PC-3 (cell line): ENCODE data around the gene CFAP53.
A peak's percentile ranks its signal among the peaks of the same experiment; 100 is the strongest.

Source experiments
- EZH2 ChIP-seq: fragments of 300-600 bp; sonication (generic); IDR thresholded peaks from one replicate; pipeline ENCODE4 v1.6.1; 2017; ENCODE audit warnings: antibody characterized with exemption, mild to moderate bottlenecking, low read length; ENCODE audit not compliant: unreplicated experiment
- EZH2phosphoT487 ChIP-seq: fragments of 300-600 bp; sonication (generic); IDR thresholded peaks from 2 replicates; pipeline ENCODE4 v1.6.1; 2018; ENCODE audit warnings: mild to moderate bottlenecking, antibody characterized with exemption, low read length, borderline replicate concordance
- TF ChIP-seq, protein P1 (sequence below): fragments of 300-600 bp; sonication (generic); conservative IDR thresholded peaks from 2 replicates; pipeline ENCODE4 v1.5.1; 2017; ENCODE audit warnings: antibody characterized with exemption, low read depth, mild to moderate bottlenecking, low read length

DNA sequence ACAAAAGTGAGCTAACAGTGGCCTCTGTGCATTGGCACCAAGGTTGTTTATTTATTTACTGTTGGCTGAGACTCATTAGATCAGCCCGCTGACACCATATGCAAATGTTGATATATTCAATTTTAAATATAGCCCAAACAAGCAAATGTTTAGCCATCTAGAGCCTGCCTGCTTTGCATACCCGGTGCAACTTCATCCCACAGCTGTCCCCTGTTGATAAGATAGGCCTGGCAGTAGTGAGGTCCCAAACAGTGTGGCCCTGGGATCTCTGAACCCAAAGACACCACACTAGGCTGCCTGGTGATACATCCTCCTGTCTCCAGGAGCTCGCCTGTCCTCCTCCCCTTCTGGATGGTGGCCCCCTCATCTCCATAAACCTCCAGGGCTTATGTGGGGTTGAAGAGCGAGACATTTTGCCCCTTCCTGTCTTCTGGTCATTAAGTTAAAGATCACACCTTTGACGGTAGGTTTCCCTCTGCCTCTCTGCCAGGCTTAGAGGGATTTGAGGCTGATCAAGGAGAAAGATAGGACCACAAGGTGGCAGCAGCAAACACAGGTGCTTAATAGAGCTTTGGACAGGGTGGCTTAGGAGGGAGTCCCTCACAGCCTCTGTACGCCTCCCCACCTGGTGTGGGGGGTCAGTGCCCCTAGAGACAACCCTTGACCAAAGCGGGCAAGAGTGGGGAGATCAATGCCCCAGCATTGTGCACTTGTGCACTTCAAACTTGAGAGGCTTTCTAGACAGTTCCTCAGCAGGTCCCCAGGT, 47.7 kb downstream of the CFAP53 start:
- TF ChIP-seq, protein P1, sequence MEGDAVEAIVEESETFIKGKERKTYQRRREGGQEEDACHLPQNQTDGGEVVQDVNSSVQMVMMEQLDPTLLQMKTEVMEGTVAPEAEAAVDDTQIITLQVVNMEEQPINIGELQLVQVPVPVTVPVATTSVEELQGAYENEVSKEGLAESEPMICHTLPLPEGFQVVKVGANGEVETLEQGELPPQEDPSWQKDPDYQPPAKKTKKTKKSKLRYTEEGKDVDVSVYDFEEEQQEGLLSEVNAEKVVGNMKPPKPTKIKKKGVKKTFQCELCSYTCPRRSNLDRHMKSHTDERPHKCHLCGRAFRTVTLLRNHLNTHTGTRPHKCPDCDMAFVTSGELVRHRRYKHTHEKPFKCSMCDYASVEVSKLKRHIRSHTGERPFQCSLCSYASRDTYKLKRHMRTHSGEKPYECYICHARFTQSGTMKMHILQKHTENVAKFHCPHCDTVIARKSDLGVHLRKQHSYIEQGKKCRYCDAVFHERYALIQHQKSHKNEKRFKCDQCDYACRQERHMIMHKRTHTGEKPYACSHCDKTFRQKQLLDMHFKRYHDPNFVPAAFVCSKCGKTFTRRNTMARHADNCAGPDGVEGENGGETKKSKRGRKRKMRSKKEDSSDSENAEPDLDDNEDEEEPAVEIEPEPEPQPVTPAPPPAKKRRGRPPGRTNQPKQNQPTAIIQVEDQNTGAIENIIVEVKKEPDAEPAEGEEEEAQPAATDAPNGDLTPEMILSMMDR, result peak; percentile 50; the same call in 1 of the 2 replicates
- no peak for TF ChIP-seq EZH2
- no peak for TF ChIP-seq EZH2phosphoT487
